KOPT-K1 (cell line): ENCODE measurements around the gene COMMD1.
"Not testable (repeated sequence)": the region's sequence is repeated elsewhere in the genome, so short reads cannot be mapped to it uniquely, and the experiment has no call there.

Experiments
- H3K27ac ChIP-seq: fragments of 200-600 bp; sonication (generic); 2 replicates; pipeline ENCODE4 v1.5.1; 2016; ENCODE audit warnings: antibody characterized with exemption, mild to moderate bottlenecking, low read depth, low read length; ENCODE audit not compliant: poor library complexity, severe bottlenecking
- H3K36me3 ChIP-seq: fragments of 200-600 bp; sonication (generic); 2 replicates; pipeline ENCODE4 v1.5.1; 2017; ENCODE audit warnings: antibody characterized with exemption, mild to moderate bottlenecking, low read length, moderate library complexity; ENCODE audit not compliant: insufficient read depth
- H3K9me3 ChIP-seq: fragments of 200-600 bp; sonication (generic); 2 replicates; pipeline ENCODE4 v1.5.1; 2017; ENCODE audit warnings: antibody characterized with exemption, low read length, mild to moderate bottlenecking; ENCODE audit not compliant: insufficient read depth, poor library complexity, severe bottlenecking

The COMMD1 gene

DNA sequence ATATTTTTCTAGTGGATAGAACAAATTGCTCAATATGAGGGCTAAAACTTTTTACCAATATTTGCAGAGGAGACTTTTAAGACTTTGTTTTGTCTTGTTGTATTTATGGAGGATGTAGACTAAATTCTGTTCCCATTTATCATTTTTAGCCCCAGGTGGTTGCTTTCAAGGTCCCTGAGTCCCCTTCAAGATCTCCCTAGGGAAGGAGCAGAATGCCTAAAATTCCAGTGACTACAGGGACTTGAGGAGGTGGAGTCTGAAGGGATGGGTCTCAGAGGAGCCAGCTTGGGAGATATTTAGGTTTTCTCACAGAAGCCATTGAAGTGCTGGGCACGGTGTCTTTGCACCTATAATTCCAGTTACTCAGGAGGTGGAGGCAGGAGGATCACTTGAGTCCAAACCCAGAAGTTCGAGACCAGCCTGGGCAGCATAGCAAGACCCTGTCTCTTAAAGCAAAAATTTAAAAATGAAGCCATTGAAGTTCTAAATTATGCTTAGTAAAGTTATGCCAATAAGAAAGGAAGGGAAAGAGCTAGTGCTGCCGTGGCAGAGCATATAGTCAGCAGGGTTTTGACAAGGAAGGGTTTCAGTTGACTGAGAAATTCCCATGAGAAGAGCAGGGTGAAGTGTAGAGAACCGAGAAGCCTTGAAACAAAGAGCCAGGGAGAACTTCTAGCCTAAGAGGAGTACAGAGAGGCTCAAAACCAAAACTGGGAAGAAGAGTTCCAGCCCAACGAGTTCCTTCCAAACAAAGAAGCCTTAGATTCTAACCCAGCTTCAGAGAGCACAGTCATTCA lies 43.4 kb downstream of the COMMD1 start:
- Histone ChIP-seq H3K27ac (no peak overlapping the region), H3K36me3 (no peaks in the 10 kb centered on the region), H3K9me3 (peaks cover 18% of the 10 kb centered on the region)

DNA sequence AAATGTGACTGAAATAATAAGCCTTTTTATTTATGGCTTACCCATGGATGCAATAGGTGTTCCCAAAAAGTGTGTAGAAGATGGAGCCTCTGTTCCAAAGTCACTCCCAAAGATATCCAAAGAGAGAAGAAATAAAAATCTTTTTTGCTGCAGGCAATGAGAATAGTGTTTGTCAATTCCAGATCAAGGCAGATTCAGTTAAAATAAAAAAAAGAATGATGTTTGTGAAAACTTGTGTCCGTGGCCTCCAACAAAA lies 43.9 kb downstream of the COMMD1 start:
- peaks cover 18% of the 10 kb centered on the region for H3K9me3 ChIP-seq
- no peaks in the 10 kb centered on the region for H3K36me3 ChIP-seq

DNA sequence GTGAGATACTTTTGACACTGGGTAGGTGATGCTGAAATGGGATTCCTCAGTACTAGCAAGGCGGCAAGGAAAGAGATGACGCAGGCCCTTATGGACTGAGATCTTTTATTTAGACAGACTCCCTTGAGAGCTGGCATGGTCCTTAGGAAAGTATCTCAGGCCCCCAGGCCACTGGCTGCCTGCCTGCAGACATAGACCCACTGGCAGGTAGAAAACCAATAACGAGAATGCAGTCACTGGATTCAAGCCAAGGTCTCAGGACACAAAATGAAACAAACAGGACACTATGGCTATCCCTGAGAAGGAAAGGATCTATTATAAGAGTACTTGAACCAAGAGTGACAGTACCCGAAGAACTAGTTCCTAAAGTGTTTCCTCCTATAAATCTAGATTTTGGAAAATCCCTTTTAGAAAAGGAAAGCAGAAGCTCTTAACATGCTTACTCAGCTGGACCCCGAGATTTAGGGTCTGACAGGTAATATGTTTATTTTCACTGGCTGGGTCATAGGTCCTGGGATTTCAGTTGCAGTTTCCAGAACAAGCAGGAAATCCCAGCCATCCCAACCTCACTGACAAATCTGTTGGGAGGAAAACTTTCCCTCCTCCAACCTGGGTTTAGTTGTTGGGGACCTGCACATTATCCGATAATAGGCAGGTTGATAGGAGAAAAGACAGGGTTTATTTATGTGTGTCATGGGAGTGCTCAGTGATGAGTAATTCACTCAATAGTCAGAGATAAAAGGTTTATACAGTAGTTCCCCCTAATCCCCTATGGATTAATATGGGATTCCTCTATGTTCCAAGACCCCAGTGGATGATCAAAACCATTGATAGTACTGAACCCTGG lies 44.5 kb downstream of the COMMD1 start:
- Histone ChIP-seq H3K9me3 (peaks cover 18% of the 10 kb centered on the region), H3K27ac (no peak overlapping the region), H3K36me3 (no peaks in the 10 kb centered on the region)

More for the DNA sequence above, 43.9 kb downstream of the COMMD1 start:
- H3K27ac ChIP-seq = no peak overlapping the region

DNA sequence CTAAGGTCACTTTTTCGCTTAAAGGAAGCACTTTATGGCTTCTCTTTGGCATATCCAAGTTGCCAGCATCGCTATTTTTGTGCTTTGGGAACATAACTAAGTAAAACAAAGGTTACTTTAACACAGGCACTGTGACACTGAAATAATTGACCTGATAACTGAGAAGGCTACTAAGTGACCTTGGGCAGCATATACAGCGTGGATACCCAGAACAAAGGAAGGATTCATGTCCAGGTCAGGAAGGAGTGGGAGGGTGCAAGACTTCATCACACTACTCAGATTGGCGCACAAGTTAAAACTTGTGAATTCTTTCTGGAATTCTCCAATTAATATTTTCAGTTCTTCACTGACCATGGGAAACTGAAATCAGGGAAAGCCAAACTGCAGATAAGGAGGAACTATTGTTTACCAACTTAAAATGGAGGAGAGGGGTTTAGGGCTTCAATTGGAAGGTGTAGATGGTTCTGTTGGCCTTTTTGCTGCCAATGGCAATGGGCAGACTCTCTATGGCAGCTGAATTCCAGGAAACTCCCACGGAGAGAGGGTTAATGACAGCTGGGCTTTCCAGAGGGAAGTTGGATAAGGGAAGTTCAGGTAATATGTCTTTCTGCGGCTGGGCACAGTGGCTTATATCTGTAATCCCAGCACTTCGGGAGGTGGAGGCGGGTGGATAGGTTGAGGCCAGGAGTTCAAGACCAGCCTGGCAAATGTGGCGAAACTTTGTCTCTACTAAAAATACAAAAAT lies 45.3 kb downstream of the COMMD1 start:
- H3K27ac ChIP-seq = no peak overlapping the region
- no peaks in the 10 kb centered on the region for H3K36me3 ChIP-seq
- peaks cover 18% of the 10 kb centered on the region for H3K9me3 ChIP-seq

DNA sequence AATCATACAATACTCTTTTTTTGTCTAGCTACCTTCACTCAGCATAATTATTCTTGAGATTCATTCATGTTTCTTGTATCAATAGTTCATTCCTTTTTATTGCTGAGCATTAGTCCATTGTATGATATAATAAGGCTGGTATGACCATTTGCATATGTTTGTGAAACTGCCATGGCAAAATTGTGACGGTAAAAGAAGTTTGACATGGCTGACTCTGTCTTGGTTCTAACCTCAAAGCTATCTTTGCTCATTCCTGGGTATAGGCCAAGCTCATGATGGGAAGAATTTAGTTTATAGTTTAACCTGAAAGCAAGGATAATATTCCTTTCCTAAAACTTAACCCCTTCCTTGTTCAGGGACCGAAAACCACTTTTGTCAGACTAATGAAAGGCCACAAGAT lies 46.4 kb downstream of the COMMD1 start:
- Histone ChIP-seq H3K36me3 (no peaks in the 10 kb centered on the region), H3K9me3 (peaks cover 18% of the 10 kb centered on the region), H3K27ac (no peak overlapping the region)

DNA sequence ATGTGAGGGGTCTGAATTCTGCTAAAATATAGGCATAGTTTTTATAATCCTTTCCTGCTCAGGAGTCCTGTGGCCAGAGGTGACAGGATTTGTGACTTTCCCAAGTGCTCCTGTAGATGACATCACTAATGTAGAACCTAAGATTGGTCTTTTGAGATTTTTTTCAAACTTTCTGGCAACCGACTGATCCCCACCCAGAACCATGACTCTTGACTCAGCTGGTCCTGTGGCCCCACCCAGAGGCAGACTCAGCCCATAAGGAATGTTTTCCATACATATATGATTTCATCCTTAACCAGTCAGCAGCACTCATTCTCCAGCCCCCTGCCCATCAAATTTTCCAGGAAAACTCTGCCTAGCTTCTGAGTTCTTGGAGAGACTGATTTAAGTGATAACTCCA lies 46.8 kb downstream of the COMMD1 start:
- Histone ChIP-seq H3K9me3 (peaks cover 18% of the 10 kb centered on the region), H3K27ac (no peak overlapping the region), H3K36me3 (no peaks in the 10 kb centered on the region)

DNA sequence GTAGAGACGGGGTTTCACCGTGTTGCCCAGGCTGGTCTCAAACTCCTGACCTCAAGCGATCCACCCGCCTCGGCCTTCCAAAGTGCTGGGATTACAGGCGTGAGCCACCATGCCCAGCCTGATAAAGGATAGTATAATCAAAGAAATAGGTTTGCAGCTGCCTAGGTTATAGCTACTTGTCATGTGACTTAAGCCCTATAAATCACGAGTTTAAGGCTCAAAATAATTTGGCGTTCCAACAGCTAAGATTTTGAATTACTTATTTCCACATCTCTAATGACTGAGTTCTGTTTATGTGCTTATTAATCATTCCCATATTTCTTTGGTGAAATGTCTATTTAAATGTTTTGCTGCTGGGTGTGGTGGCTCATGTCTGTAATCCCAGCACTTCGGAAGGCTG lies 49.4 kb downstream of the COMMD1 start:
- not testable (repeated sequence) for H3K27ac ChIP-seq, H3K36me3 ChIP-seq
- peaks cover 18% of the 10 kb centered on the region for H3K9me3 ChIP-seq

DNA sequence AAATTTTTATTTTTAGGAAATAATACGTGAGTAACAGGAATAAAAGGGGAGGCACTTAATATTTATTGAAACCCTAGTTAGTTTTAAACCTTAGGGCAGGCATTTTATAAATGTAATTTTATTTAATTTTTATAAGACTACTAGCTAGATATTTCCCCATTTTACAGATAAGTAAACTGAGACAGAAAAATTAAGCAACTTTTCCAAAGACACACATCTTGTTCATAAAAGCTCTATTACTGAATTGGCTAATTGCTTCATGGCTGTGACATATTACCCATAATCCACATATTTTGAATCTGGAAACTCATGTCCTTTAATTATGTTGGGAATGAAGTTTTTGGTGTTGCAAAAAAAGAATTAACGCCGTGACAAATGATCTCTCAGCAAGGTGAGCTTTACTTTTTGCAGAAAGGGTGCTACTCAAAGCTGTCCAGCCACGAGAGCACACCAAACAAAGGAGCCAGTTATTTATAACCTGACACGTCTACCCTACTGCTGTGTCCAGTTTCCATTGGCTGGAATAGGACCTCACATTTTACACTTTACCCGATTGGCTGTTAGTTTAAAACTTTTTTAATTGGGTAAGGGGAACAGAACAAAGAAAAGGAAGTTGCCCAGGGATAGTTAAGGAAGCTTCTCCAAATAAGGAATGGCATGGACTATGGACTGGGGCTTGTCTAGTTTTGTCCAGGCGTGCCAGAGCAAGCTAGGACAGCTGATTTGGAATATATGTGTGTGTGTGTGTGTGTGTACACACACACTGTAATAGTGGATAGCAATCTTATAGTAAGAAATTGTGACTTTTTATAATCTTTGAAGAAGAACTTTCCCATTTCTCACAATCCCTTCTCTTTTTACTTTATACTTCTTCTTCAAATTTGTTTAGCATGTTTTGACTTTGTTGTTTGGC lies 54.2 kb downstream of the COMMD1 start:
- Histone ChIP-seq H3K9me3 (no peaks in the 10 kb centered on the region), H3K36me3 (no peaks in the 10 kb centered on the region), H3K27ac (no peak overlapping the region)

DNA sequence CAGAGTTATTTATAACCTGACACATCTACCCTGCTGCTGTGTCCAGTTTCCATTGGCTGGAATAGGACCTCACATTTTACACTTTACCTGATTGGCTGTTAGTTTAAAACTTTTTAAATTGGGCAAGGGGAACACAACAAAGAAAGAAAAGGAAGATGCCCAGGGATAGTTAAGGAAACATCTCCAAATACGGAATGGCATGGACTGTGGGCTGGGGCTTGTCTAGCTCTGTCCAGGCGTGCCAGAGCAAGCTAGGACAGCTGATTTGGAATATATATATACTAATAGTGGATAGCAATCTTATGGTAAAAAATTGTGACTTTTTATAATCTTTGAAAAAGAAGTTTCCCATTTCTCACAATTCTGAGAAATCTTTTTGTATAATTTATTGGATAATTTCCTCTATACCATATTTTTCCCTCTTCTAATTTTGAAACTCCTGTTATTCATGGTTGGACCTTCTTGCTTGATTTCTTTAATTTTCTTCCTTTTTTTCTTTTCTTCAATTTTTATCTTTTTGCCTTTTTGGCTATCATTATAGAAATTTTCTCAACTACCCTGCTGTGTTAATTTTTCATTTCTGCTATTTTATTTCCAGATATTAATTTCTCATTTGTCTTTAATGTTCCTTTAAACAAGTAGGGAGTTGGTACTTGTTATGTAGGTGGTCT lies 55.9 kb downstream of the COMMD1 start:
- no peaks in the 10 kb centered on the region for H3K9me3 ChIP-seq
- no peak overlapping the region for H3K27ac ChIP-seq
- no peaks in the 10 kb centered on the region for H3K36me3 ChIP-seq

DNA sequence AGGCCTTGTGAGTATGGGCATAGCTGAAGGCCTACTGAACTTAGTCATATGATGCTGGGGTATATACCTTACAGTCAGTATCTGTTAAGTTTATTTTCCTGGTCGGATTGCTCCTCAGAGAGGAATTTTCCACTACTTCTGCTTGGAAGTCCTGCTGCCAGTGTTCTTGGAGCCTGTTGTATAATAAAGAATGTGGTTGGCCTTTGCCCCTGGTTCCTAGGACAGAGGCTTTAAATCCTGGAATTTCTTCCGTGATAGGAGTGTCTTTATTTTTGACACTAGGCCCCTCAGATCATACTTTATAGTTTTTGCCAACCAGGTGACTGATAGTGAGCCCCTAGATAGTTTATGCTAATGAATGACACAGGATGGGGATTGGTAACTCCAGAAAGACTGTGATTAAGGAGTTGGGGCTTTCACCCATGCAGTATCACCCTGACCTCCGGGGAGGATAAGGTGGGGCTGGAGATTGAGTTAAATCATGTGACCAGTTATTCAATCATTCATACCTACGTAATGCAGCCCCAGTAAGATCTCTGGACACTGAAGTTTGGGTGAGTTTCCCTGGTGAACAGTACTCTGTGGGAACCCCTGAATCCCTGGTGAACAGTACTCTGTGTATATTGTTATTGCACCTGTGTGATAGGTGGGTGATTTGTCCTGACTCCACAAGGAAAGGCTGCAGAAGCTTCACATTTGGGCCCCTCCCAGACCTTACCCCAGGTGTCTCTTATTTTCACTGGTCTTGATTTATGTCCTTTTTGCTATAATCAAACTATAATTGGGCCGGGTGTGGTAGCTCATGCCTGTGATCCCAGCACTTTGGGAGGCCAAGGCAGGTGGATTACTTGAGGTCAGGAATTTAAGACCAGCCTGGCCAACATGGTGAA lies 56.9 kb downstream of the COMMD1 start:
- H3K27ac ChIP-seq = no peak overlapping the region
- no peaks in the 10 kb centered on the region for H3K36me3 ChIP-seq
- no peaks in the 10 kb centered on the region for H3K9me3 ChIP-seq

DNA sequence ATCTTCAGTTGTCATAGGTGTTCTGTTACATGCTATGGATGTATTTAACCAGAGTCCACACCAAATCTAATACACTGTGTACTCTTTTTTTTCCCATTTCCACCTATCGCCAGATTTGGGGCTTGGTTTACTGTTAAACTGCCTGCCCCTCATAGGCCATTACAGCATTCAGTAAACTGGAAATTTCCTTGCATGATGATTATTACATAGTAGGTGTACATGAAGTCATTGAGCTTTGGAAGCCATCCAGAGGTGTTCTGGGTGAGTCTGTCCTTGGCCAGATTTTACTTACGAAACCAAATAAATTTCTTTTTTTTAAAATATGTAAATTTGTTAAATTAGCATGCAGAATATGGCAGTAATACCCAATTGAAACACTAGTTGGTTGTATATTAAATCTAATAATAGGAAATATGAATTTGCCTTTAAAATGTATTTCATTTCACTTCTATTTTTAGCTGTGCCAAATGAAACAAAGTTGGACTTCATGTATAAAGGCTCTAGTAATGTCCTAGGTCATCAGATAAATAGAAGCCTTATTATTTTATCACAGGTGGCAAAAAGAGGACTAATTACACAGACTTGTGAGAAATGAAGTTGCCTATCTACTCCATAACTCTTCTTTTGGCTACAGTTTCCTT lies 60.7 kb downstream of the COMMD1 start:
- H3K36me3 ChIP-seq = no peaks in the 10 kb centered on the region
- no peaks in the 10 kb centered on the region for H3K9me3 ChIP-seq
- H3K27ac ChIP-seq = no peak overlapping the region

DNA sequence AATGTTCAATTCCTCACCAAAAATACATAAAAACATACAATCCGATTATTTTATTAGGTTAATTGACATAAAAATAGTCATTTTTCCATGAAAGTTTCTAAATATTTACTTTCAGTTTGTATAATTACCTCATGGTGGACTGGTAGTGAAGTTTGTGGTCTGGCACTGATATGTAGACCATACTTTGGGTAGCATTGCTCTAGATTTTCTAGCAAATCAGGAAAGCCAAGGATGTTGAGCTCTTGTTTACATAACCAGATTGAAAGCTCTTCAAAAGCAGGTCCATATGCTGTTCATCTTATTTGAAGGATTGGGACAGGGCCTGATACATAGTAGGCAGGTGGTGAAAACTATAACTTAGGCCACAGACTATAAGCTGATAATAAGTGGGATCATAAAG lies 61.8 kb downstream of the COMMD1 start:
- H3K36me3 ChIP-seq = no peaks in the 10 kb centered on the region
- H3K27ac ChIP-seq = no peak overlapping the region
- no peaks in the 10 kb centered on the region for H3K9me3 ChIP-seq

DNA sequence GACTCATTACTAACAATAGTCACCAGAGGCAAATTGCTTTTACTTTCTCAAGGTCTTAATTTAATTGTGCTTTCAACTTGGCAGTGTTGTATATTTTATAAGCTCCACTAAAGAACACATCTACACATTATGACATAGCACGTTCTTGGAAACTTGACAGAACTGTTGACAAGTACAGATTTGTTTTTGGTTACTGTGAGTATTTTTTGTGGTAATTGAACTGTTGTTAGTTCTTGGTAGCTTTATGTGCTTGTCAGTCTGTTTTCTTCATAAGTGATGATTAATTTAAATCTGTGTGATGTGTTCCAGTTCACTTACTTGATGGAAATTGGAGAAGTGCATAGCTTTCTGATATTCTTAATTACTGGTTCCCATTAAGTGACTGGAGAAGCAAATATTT lies 63.9 kb downstream of the COMMD1 start:
- Histone ChIP-seq H3K27ac (no peak overlapping the region), H3K36me3 (no peaks in the 10 kb centered on the region), H3K9me3 (no peaks in the 10 kb centered on the region)
